Fibroblast of villous mesenchyme (primary cell): ENCODE data around the gene DENND6B. TPM values are rescaled to one million over a fixed set of nuclear protein-coding genes. Genes with fewer than 3 reads are reported as not detected.

Source experiments
- DNase-seq: peaks from one replicate; pipeline ENCODE4 v3.0.0-alpha.2; 2010; ENCODE audit warnings: low read depth
- H3K4me3 ChIP-seq: 2 replicates; pipeline ENCODE4 v1.5.1; 2011; ENCODE audit warnings: low read depth, mild to moderate bottlenecking, low read length
- CTCF ChIP-seq: IDR thresholded peaks from 2 replicates; pipeline ENCODE4 v1.5.1; 2012; ENCODE audit warnings: low read depth, mild to moderate bottlenecking, low read length; ENCODE audit not compliant: insufficient read depth
- total RNA-seq: library from RNA; depleted of rRNA; stranded (reverse); fragments of >200 nt; gene quantifications from 2 replicates; pipeline ENCODE4 v1.2.3, GENCODE V29; 2012

Gene DENND6B
- total RNA-seq, 1 donor, result 2.6 TPM

GRCh38 chr22:50280708-50281383, 46.0 kb downstream of the DENND6B start:
- no peak for DNase-seq
- TF ChIP-seq CTCF, result no peak
- no peak overlapping the region for H3K4me3 ChIP-seq

GRCh38 chr22:50280022-50280707, 46.6 kb downstream of the DENND6B start:
- H3K4me3 ChIP-seq, result no peak overlapping the region
- DNase-seq, result no peak
- TF ChIP-seq CTCF, result no peak

GRCh38 chr22:50278956-50279619, 47.7 kb downstream of the DENND6B start:
- no peak overlapping the region for H3K4me3 ChIP-seq
- no peak for DNase-seq
- no peak for TF ChIP-seq CTCF

- no peak overlapping the region for H3K4me3 ChIP-seq
- TF ChIP-seq CTCF, result no peak
- DNase-seq, result no peak
Observed at GRCh38 chr22:50278461-50278860, 48.4 kb downstream of the DENND6B start.

- no peak for DNase-seq
- no peak for TF ChIP-seq CTCF
- H3K4me3 ChIP-seq, result no peak overlapping the region
Observed at GRCh38 chr22:50277761-50278160, 49.1 kb downstream of the DENND6B start.

- no peak overlapping the region for H3K4me3 ChIP-seq
- peak; percentile 52 for TF ChIP-seq CTCF
- DNase-seq, result peak; percentile 67
Observed at GRCh38 chr22:50276143-50276542, 50.7 kb downstream of the DENND6B start.
